ENCODE results near the gene XPO4.
A peak's percentile ranks its signal among the peaks of the same experiment; 100 is the strongest.

The XPO4 gene

GRCh38 chr13:20911037-20911436, 8.5 kb upstream of the XPO4 start:
- Mint-ChIP-seq H3K36me3 (ENCODE audit: low read depth) (no peaks in the 10 kb centered on the region), H3K4me1 (no peaks in the 10 kb centered on the region), H3K4me3 (no peak overlapping the region), H3K27ac (no peak overlapping the region), H3K9me3 (peaks cover 4% of the 10 kb centered on the region), H3K27me3 (ENCODE audit: low read depth) (no peaks in the 10 kb centered on the region)
- TF ChIP-seq CTCF (IDR thresholded peaks at IDR 0.05; ENCODE audit: unreplicated experiment in 3 of 3) = no peak

- Mint-ChIP-seq H3K9me3 (peaks cover 4% of the 10 kb centered on the region), H3K27me3 (ENCODE audit: low read depth) (no peaks in the 10 kb centered on the region), H3K4me3 (no peak overlapping the region), H3K27ac (no peak overlapping the region), H3K4me1 (no peaks in the 10 kb centered on the region), H3K36me3 (ENCODE audit: low read depth) (no peaks in the 10 kb centered on the region)
- TF ChIP-seq CTCF (IDR thresholded peaks at IDR 0.05; ENCODE audit: unreplicated experiment in 3 of 3) = no peak
Measured at GRCh38 chr13:20908714-20909497, 6.4 kb upstream of the XPO4 start.

- Mint-ChIP-seq H3K4me1 (peaks cover 16% of the 10 kb centered on the region), H3K4me3 (peak overlapping the region; percentile 73 to 99 (median 93)), H3K27ac (no peak overlapping the region), H3K36me3 (ENCODE audit: low read depth) (peaks cover under 1% of the 10 kb centered on the region), H3K27me3 (ENCODE audit: low read depth) (no peaks in the 10 kb centered on the region), H3K9me3 (no peaks in the 10 kb centered on the region)
- TF ChIP-seq CTCF (IDR thresholded peaks at IDR 0.05; ENCODE audit: unreplicated experiment in 3 of 3) = no peak
Measured at GRCh38 chr13:20904908-20905307, 2.4 kb upstream of the XPO4 start.

- Mint-ChIP-seq H3K9me3 (no peaks in the 10 kb centered on the region), H3K27ac (peak overlapping the region; percentile 94 to 99 (median 99)), H3K36me3 (ENCODE audit: low read depth) (peaks cover 14% of the 10 kb centered on the region), H3K4me1 (peaks cover 16% of the 10 kb centered on the region), H3K27me3 (ENCODE audit: low read depth) (no peaks in the 10 kb centered on the region), H3K4me3 (peak overlapping the region; percentile 93 to 99 (median 93))
- TF ChIP-seq CTCF (IDR thresholded peaks at IDR 0.05; ENCODE audit: unreplicated experiment in 3 of 3) = no peak
Measured at GRCh38 chr13:20903164-20903475, 574 bp upstream of the XPO4 start.

- no peak for TF ChIP-seq CTCF (IDR thresholded peaks at IDR 0.05; ENCODE audit: unreplicated experiment in 3 of 3)
- Mint-ChIP-seq H3K4me3 (peak overlapping the region; percentile 93 to 95 (median 94)), H3K36me3 (ENCODE audit: low read depth) (peaks cover 14% of the 10 kb centered on the region), H3K27ac (peak overlapping the region; percentile 90 to 96 (median 94)), H3K27me3 (ENCODE audit: low read depth) (no peaks in the 10 kb centered on the region), H3K4me1 (peaks cover 16% of the 10 kb centered on the region), H3K9me3 (no peaks in the 10 kb centered on the region)
Measured at GRCh38 chr13:20901668-20902437, 693 bp downstream of the XPO4 start.
